Measurements from ENCODE around the gene LGR6. TPM values are rescaled to one million over a fixed set of nuclear protein-coding genes. Genes with fewer than 3 reads are reported as not detected.
A peak's percentile ranks its signal among the peaks of the same experiment; 100 is the strongest.

The LGR6 gene
- total RNA-seq, 2 donors from 2014 or later, result 76.6 to 99.0 TPM

DNA sequence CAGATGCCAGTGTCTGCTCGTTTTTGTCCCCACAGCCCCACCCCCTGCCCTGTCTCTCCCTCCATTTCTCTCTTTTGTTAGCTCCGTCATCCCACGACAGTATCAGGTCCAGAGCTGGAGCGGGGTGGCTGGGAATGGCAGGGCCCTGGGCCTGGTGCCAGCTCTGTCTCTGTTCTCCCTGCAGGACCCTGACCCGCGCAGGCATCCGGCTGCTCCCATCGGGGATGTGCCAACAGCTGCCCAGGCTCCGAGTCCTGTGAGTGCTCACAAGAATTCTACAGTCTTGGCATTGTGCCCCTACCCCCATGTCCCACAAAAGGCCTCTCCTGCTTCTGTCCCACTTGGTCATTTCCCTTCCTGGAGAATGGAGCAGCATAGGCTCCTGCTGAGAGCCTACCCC is 110.8 kb downstream of the LGR6 start:
- Histone ChIP-seq H3K27me3 (replicated peaks; ENCODE audit: insufficient read depth) (no peaks in the 10 kb centered on the region), H3K4me1 (ENCODE audit: control insufficient read depth in 1 of 2, low read depth in 2 of 2) (peaks cover 9 to 26% of the 10 kb centered on the region in 2 donors), H3K4me3 (no peak overlapping the region), H3K36me3 (peaks cover 57% of the 10 kb centered on the region), H3K9me3 (no peaks in the 10 kb centered on the region), H3K27ac (peak overlapping the region; percentile 51 to 81)
- ATAC-seq (ENCODE audit: insufficient number of reproducible peaks, low FRiP score, low read depth), result no peak
- TF ChIP-seq, protein P1, sequence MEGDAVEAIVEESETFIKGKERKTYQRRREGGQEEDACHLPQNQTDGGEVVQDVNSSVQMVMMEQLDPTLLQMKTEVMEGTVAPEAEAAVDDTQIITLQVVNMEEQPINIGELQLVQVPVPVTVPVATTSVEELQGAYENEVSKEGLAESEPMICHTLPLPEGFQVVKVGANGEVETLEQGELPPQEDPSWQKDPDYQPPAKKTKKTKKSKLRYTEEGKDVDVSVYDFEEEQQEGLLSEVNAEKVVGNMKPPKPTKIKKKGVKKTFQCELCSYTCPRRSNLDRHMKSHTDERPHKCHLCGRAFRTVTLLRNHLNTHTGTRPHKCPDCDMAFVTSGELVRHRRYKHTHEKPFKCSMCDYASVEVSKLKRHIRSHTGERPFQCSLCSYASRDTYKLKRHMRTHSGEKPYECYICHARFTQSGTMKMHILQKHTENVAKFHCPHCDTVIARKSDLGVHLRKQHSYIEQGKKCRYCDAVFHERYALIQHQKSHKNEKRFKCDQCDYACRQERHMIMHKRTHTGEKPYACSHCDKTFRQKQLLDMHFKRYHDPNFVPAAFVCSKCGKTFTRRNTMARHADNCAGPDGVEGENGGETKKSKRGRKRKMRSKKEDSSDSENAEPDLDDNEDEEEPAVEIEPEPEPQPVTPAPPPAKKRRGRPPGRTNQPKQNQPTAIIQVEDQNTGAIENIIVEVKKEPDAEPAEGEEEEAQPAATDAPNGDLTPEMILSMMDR (IDR thresholded peaks at IDR 0.05), result no peak
- peak; percentile 8 for DNase-seq (ENCODE audit: low spot score)

DNA sequence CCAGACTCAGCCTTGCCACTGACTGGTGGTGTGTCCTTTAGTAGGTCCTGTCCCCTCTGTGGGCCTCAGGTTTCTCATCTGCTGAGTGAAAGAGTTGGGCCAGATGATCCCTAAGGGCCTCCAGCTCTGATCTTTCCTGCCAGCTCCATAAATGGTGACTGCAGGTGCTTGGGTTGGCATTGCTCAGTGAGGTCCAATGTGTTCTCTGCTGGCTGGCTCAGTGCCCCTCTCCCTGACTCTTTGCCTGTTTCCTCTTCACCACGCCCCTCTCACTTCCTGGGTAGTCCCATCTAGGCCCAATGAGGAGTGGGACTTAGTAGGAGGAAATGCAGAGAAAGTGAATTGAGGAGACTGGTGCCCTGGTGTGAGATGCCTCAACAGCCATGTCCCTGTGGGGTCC is 111.6 kb downstream of the LGR6 start:
- peak; percentile 16 for ATAC-seq (ENCODE audit: insufficient number of reproducible peaks, low FRiP score, low read depth)
- peak overlapping the region; percentile 51 to 81 for H3K27ac ChIP-seq

DNA sequence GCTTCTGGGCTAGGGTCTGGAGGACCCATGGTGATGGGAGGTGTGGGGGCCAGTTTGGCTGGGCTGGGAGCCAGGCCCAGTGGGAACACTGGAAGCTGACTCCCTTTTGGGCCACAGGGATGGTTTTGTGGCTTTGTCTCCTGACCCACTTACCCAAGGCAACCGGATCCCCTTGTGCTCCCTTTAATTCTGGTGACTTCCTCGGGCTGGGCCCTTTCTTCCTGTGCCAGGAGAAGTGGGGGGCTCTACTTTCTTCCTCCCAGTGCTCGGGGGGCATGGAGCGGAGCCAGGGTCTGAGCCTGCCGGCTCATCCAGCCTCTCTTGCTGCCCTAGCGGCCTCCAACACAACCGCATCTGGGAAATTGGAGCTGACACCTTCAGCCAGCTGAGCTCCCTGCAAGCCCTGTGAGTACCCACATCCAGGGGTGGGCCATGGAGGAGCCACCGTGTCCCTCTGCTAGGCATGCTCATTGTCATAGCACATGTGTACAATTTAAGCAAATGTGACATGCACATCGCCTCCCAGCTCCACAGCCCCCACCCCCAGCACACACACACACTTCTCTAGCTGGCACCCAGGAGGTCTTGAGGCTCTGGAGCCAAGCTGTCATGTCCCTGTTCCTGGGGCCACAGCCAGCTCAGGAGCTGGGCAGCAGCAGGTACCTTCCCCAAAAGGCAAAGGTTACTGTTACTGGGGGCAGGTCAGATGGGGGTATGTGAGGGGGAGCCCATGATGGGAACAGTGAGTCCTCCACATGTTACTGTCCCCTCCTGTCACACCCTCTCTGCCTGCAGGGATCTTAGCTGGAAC is 113.1 kb downstream of the LGR6 start:
- H3K27me3 ChIP-seq (replicated peaks; ENCODE audit: insufficient read depth), result no peaks in the 10 kb centered on the region
- peaks cover 37% of the 10 kb centered on the region for H3K36me3 ChIP-seq
- H3K27ac ChIP-seq, result peak overlapping the region in 1 of 2 donors; percentile 23
- DNase-seq (ENCODE audit: low spot score) (no peak), ATAC-seq (ENCODE audit: insufficient number of reproducible peaks, low FRiP score, low read depth) (no peak)
- H3K4me1 ChIP-seq (ENCODE audit: control insufficient read depth in 1 of 2, low read depth in 2 of 2), result peaks cover 9 to 31% of the 10 kb centered on the region in 2 donors
- no peaks in the 10 kb centered on the region for H3K9me3 ChIP-seq
- no peak overlapping the region for H3K4me3 ChIP-seq
- TF ChIP-seq, protein P1 (IDR thresholded peaks at IDR 0.05), result no peak

More for the DNA sequence above, 111.6 kb downstream of the LGR6 start:
- DNase-seq (ENCODE audit: low spot score), result no peak
- Histone ChIP-seq H3K4me3 (no peak overlapping the region), H3K36me3 (peaks cover 49% of the 10 kb centered on the region), H3K4me1 (ENCODE audit: control insufficient read depth in 1 of 2, low read depth in 2 of 2) (peaks cover 9 to 26% of the 10 kb centered on the region in 2 donors), H3K9me3 (no peaks in the 10 kb centered on the region), H3K27me3 (replicated peaks; ENCODE audit: insufficient read depth) (no peaks in the 10 kb centered on the region)
- TF ChIP-seq, protein P1 (IDR thresholded peaks at IDR 0.05), result no peak

DNA sequence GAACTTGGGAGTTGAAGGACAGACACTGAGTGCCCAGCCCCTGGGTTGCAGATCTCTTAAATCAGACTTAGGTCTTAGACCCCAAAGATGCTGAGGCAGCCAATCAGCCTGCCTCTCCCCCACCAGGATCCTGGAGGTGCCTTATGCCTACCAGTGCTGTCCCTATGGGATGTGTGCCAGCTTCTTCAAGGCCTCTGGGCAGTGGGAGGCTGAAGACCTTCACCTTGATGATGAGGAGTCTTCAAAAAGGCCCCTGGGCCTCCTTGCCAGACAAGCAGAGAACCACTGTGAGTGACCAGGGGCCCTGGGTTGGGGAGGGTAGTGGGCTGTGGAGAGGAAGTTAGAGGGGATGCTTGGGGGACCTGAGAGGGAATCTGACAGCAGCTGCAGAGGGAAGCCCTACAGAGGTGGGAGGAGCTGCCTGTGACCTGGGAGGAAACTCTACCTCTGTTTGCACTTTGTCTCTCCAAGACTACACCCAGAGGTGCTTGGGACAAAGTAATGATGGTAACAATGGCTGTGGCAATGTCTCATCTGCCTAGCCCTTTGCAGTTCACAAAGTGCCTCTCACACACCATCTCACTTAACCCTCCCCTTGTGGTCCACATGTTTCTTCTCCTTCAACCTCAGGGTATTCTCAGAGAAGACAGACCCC is 116.6 kb downstream of the LGR6 start:
- TF ChIP-seq, protein P1 (IDR thresholded peaks at IDR 0.05), result no peak
- no peak overlapping the region for H3K27ac ChIP-seq

DNA sequence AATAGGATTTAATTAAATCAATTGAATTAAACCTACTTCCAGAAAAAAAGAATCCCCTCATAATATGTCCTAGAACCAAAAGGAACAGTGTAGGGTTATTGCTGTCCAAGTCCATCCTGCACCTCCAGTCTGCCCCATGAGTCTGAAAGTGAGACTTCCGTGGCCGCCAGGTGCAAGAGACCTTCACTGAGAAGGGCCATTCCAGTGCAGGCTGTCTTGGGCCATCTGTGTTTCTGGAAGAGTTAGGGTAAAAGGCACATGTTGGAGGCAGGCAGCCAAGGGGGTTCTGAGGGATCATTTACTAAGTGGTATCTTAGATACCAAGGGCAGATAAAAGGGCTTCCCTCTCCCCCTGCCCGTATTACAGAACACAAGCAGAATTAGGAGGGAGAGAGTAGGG is 117.1 kb downstream of the LGR6 start:
- Histone ChIP-seq H3K27ac (no peak overlapping the region), H3K27me3 (replicated peaks; ENCODE audit: insufficient read depth) (no peaks in the 10 kb centered on the region), H3K36me3 (peaks cover 21% of the 10 kb centered on the region), H3K4me3 (no peak overlapping the region), H3K9me3 (no peaks in the 10 kb centered on the region), H3K4me1 (ENCODE audit: control insufficient read depth in 1 of 2, low read depth in 2 of 2) (peaks cover 0 to 14% of the 10 kb centered on the region in 2 donors)
- TF ChIP-seq, protein P1 (IDR thresholded peaks at IDR 0.05), result no peak
- DNase-seq (ENCODE audit: low spot score) (no peak), ATAC-seq (ENCODE audit: insufficient number of reproducible peaks, low FRiP score, low read depth) (no peak)

More for the DNA sequence above, 116.6 kb downstream of the LGR6 start:
- no peaks in the 10 kb centered on the region for H3K9me3 ChIP-seq
- ATAC-seq (ENCODE audit: insufficient number of reproducible peaks, low FRiP score, low read depth) (no peak), DNase-seq (ENCODE audit: low spot score) (no peak)
- H3K27me3 ChIP-seq (replicated peaks; ENCODE audit: insufficient read depth), result no peaks in the 10 kb centered on the region
- H3K4me3 ChIP-seq, result no peak overlapping the region
- peaks cover 2 to 20% of the 10 kb centered on the region in 2 donors for H3K4me1 ChIP-seq (ENCODE audit: control insufficient read depth in 1 of 2, low read depth in 2 of 2)
- H3K36me3 ChIP-seq, result peaks cover 25% of the 10 kb centered on the region

Data from thoracic aorta (tissue), 2 donors.